HK-2 (cell line): ENCODE data around the gene MREG.
"Not testable (repeated sequence)": the region's sequence is repeated elsewhere in the genome, so short reads cannot be mapped to it uniquely, and the experiment has no call there.

Experiments
- DNase-seq: peaks from one replicate; pipeline ENCODE4 v3.0.0-alpha.2; 2018; ENCODE audit not compliant: unreplicated experiment

Gene MREG

GRCh38 chr2:215988556-215989207 lies 24.7 kb downstream of the MREG start:
- not testable (repeated sequence) for DNase-seq

- DNase-seq = no peak
These were observed 28.1 kb downstream of the MREG start for GRCh38 chr2:215985257-215985656.

- no peak for DNase-seq
These were observed 28.7 kb downstream of the MREG start for GRCh38 chr2:215984661-215985060.

GRCh38 chr2:215983581-215984351 lies 29.6 kb downstream of the MREG start:
- DNase-seq = no peak

GRCh38 chr2:215982465-215982875 lies 30.9 kb downstream of the MREG start:
- peak; percentile 49 for DNase-seq

- no peak for DNase-seq
These were observed 32.2 kb downstream of the MREG start for GRCh38 chr2:215981115-215981514.

- no peak for DNase-seq
These were observed 33.7 kb downstream of the MREG start for GRCh38 chr2:215979620-215980019.

- no peak for DNase-seq
These were observed 38.5 kb downstream of the MREG start for GRCh38 chr2:215974700-215975429.

- no peak for DNase-seq
These were observed 39.2 kb downstream of the MREG start for GRCh38 chr2:215973954-215974699.

- no peak for DNase-seq
These were observed 40.1 kb downstream of the MREG start for GRCh38 chr2:215973145-215973792.

- no peak for DNase-seq
These were observed 41.7 kb downstream of the MREG start for GRCh38 chr2:215971671-215972070.

GRCh38 chr2:215970894-215971293 lies 42.5 kb downstream of the MREG start:
- not testable (repeated sequence) for DNase-seq

GRCh38 chr2:215970425-215970824 lies 42.9 kb downstream of the MREG start:
- DNase-seq = no peak

- no peak for DNase-seq
These were observed 44.1 kb downstream of the MREG start for GRCh38 chr2:215969131-215969841.

GRCh38 chr2:215968499-215968898 lies 44.9 kb downstream of the MREG start:
- DNase-seq = no peak

- no peak for DNase-seq
These were observed 45.6 kb downstream of the MREG start for GRCh38 chr2:215967590-215968378.

GRCh38 chr2:215966951-215967350 lies 46.4 kb downstream of the MREG start:
- no peak for DNase-seq

GRCh38 chr2:215966274-215966673 lies 47.1 kb downstream of the MREG start:
- no peak for DNase-seq

GRCh38 chr2:215965532-215966165 lies 47.7 kb downstream of the MREG start:
- no peak for DNase-seq

- DNase-seq = no peak
These were observed 51.4 kb downstream of the MREG start for GRCh38 chr2:215961981-215962380.
